Peyer's patch (tissue), 4 donors: ENCODE results near the gene FRMD5. TPM values are rescaled to one million over a fixed set of nuclear protein-coding genes. Genes with fewer than 3 reads are reported as not detected.

Experiments
- DNase-seq, 3 donors: peaks; one replicate each; pipeline ENCODE4 v3.0.0-alpha.2; 2017 to 2019
- H3K27ac ChIP-seq, 4 donors: fragments of 200-600 bp; sonication (generic); one replicate each; pipeline ENCODE4 v1.5.1; 2016 to 2019
- H3K27me3 ChIP-seq, 2 donors: fragments of 200-600 bp; sonication (generic); one replicate each; pipeline ENCODE4 v1.5.1; 2019
- H3K36me3 ChIP-seq, 3 donors: fragments of 200-600 bp; sonication (generic); one replicate each; pipeline ENCODE4 v1.5.1; 2016 to 2019
- H3K4me1 ChIP-seq, 4 donors: fragments of 200-600 bp; sonication (generic); one replicate each; pipeline ENCODE4 v1.5.1; 2016 to 2019
- H3K4me3 ChIP-seq, 4 donors: fragments of 200-600 bp; sonication (generic); 1 replicate in 3 of 4; 2 replicates in 1 of 4; pipeline ENCODE4 v1.5.1; 2016 to 2019; ENCODE audit warnings: mild to moderate bottlenecking in 1 of 4
- H3K9me3 ChIP-seq, 4 donors: fragments of 200-600 bp; sonication (generic); one replicate each; pipeline ENCODE4 v1.5.1; 2016 to 2019; ENCODE audit warnings: mild to moderate bottlenecking in 1 of 4
- CTCF ChIP-seq, 6 experiments: fragments of 450-650 bp in 4 of 6; fragments of 200-600 bp in 2 of 6; sonication (generic) in 1 of 6; IDR thresholded peaks; one replicate each; pipeline ENCODE4 v1.5.1; 2017 to 2019; ENCODE audit warnings: antibody characterized with exemption in 6 of 6, mild to moderate bottlenecking in 3 of 6, moderate library complexity in 1 of 6
- POLR2A ChIP-seq, 2 donors: fragments of 450-650 bp; IDR thresholded peaks; one replicate each; pipeline ENCODE4 v1.5.1; 2017; ENCODE audit warnings: antibody characterized with exemption in 2 of 2, mild to moderate bottlenecking in 2 of 2, moderate library complexity in 2 of 2
- total RNA-seq, 4 donors: library from RNA; depleted of rRNA; stranded (reverse); fragments of >200 nt; gene quantifications; one replicate each; pipeline ENCODE4 v1.1.0, GENCODE V29; 2016

FRMD5 gene
- total RNA-seq, 4 donors from 2014 or later, result 0.54 to 5.0 (median 0.57) TPM; not detected in 1

- no peak overlapping the region for H3K27ac ChIP-seq
- H3K36me3 ChIP-seq, result no peaks in the 10 kb centered on the region
- H3K4me1 ChIP-seq, result no peaks in the 10 kb centered on the region
- peaks cover 0 to 4% (median 0%) of the 10 kb centered on the region in 4 donors for H3K9me3 ChIP-seq
- DNase-seq, result no peak
- no peak overlapping the region for H3K4me3 ChIP-seq
- TF ChIP-seq CTCF (IDR thresholded peaks at IDR 0.05) (no peak), POLR2A (IDR thresholded peaks at IDR 0.05) (no peak)
- H3K27me3 ChIP-seq, result no peaks in the 10 kb centered on the region
Observed at GRCh38 chr15:43981576-43981975, 213.5 kb downstream of the FRMD5 start.

- Histone ChIP-seq H3K36me3 (no peaks in the 10 kb centered on the region), H3K9me3 (peaks cover 0 to 4% (median 0%) of the 10 kb centered on the region in 4 donors), H3K4me3 (no peak overlapping the region), H3K27me3 (no peaks in the 10 kb centered on the region), H3K27ac (no peak overlapping the region), H3K4me1 (no peaks in the 10 kb centered on the region)
- DNase-seq, result peak in 2 of 3 donors; percentile 51 to 54
- TF ChIP-seq POLR2A (IDR thresholded peaks at IDR 0.05) (no peak), CTCF (IDR thresholded peaks at IDR 0.05) (no peak)
Observed at GRCh38 chr15:43977072-43977884, 217.8 kb downstream of the FRMD5 start.

- Histone ChIP-seq H3K27me3 (no peaks in the 10 kb centered on the region), H3K4me3 (no peak overlapping the region), H3K36me3 (no peaks in the 10 kb centered on the region), H3K27ac (no peak overlapping the region), H3K9me3 (peaks cover 0 to 4% (median 0%) of the 10 kb centered on the region in 4 donors), H3K4me1 (no peaks in the 10 kb centered on the region)
- TF ChIP-seq POLR2A (IDR thresholded peaks at IDR 0.05) (no peak), CTCF (IDR thresholded peaks at IDR 0.05) (no peak)
- DNase-seq, result no peak
Observed at GRCh38 chr15:43975770-43976169, 219.3 kb downstream of the FRMD5 start.

GRCh38 chr15:43975326-43975725 lies 219.7 kb downstream of the FRMD5 start:
- Histone ChIP-seq H3K4me3 (no peak overlapping the region), H3K27ac (no peak overlapping the region), H3K4me1 (no peaks in the 10 kb centered on the region), H3K9me3 (peaks cover 0 to 4% (median 0%) of the 10 kb centered on the region in 4 donors), H3K36me3 (no peaks in the 10 kb centered on the region), H3K27me3 (no peaks in the 10 kb centered on the region)
- DNase-seq, result no peak
- no peak for TF ChIP-seq CTCF (IDR thresholded peaks at IDR 0.05)
- no peak for TF ChIP-seq POLR2A (IDR thresholded peaks at IDR 0.05)

- Histone ChIP-seq H3K4me3 (no peak overlapping the region), H3K27ac (no peak overlapping the region), H3K36me3 (no peaks in the 10 kb centered on the region), H3K4me1 (no peaks in the 10 kb centered on the region), H3K27me3 (no peaks in the 10 kb centered on the region), H3K9me3 (peaks cover 0 to 4% (median 0%) of the 10 kb centered on the region in 4 donors)
- DNase-seq, result no peak
- no peak for TF ChIP-seq CTCF (IDR thresholded peaks at IDR 0.05)
- no peak for TF ChIP-seq POLR2A (IDR thresholded peaks at IDR 0.05)
Observed at GRCh38 chr15:43974852-43975251, 220.2 kb downstream of the FRMD5 start.
